GM18511 (cell line): ENCODE measurements around the gene C21orf58.
A peak's percentile ranks its signal among the peaks of the same experiment; 100 is the strongest.
"Not testable (repeated sequence)": the region's sequence is repeated elsewhere in the genome, so short reads cannot be mapped to it uniquely, and the experiment has no call there.

Experiments
- ATAC-seq: cut with Tn5 transposase; IDR thresholded peaks from one replicate; pipeline ENCODE4 v1.9.1; 2021; ENCODE audit warnings: mild to moderate bottlenecking, moderate library complexity; ENCODE audit not compliant: unreplicated experiment

The C21orf58 gene

GRCh38 chr21:46325073-46325912 lies 1.6 kb upstream of the C21orf58 start:
- ATAC-seq: no peak

GRCh38 chr21:46324390-46325072 lies 861 bp upstream of the C21orf58 start:
- ATAC-seq: peak; percentile 66

- ATAC-seq: no peak
These were observed 402 bp downstream of the C21orf58 start for GRCh38 chr21:46323227-46323709.

GRCh38 chr21:46322351-46323226 lies 1.1 kb downstream of the C21orf58 start:
- no peak for ATAC-seq

GRCh38 chr21:46320331-46320801 lies 3.3 kb downstream of the C21orf58 start:
- ATAC-seq: no peak

- no peak for ATAC-seq
These were observed 4.5 kb downstream of the C21orf58 start for GRCh38 chr21:46319186-46319585.

GRCh38 chr21:46318464-46318845 lies 5.2 kb downstream of the C21orf58 start:
- no peak for ATAC-seq

- ATAC-seq: no peak
These were observed 5.8 kb downstream of the C21orf58 start for GRCh38 chr21:46317710-46318463.

- no peak for ATAC-seq
These were observed 6.9 kb downstream of the C21orf58 start for GRCh38 chr21:46316708-46317324.

GRCh38 chr21:46314441-46315020 lies 9.1 kb downstream of the C21orf58 start:
- ATAC-seq: no peak

GRCh38 chr21:46312949-46313348 lies 10.7 kb downstream of the C21orf58 start:
- ATAC-seq: no peak

- no peak for ATAC-seq
These were observed 12.1 kb downstream of the C21orf58 start for GRCh38 chr21:46311568-46311967.

GRCh38 chr21:46310260-46310659 lies 13.4 kb downstream of the C21orf58 start:
- not testable (repeated sequence) for ATAC-seq

- ATAC-seq: no peak
These were observed 15.2 kb downstream of the C21orf58 start for GRCh38 chr21:46308431-46308830.

GRCh38 chr21:46307625-46308024 lies 16.0 kb downstream of the C21orf58 start:
- ATAC-seq: no peak

GRCh38 chr21:46304955-46305354 lies 18.7 kb downstream of the C21orf58 start:
- no peak for ATAC-seq

GRCh38 chr21:46304437-46304836 lies 19.2 kb downstream of the C21orf58 start:
- ATAC-seq: no peak

- no peak for ATAC-seq
These were observed 21.9 kb downstream of the C21orf58 start for GRCh38 chr21:46301759-46302158.

GRCh38 chr21:46299167-46299566 lies 24.5 kb downstream of the C21orf58 start:
- ATAC-seq: no peak
